ENCODE data around the gene ANTXRL.
"Not testable (repeated sequence)": the region's sequence is repeated elsewhere in the genome, so short reads cannot be mapped to it uniquely, and the experiment has no call there.

GRCh38 chr10:46270963-46271530 lies 15.8 kb upstream of the ANTXRL start:
- not testable (repeated sequence) for TF ChIP-seq CTCF, POLR2A, EP300, POLR2AphosphoS5 (IDR thresholded peaks at IDR 0.05)

Data from suprapubic skin (tissue), 4 donors.